ENCODE results near the gene PINLYP.

Gene PINLYP

GRCh38 chr19:43610493-43610892 is 34.9 kb downstream of the PINLYP start:
- no peak overlapping the region for H2AFZ ChIP-seq (ENCODE audit: low read depth)
- no peaks in the 10 kb centered on the region for H3K4me1 ChIP-seq (ENCODE audit: low read depth, poor library complexity, severe bottlenecking)
- no peak overlapping the region for H3K4me3 ChIP-seq (IDR thresholded peaks at IDR 0.05; ENCODE audit: insufficient read depth, low read depth, low read length)
- H3K27ac ChIP-seq, result no peak overlapping the region
- H3K27me3 ChIP-seq (ENCODE audit: insufficient read depth, low read depth), result no peaks in the 10 kb centered on the region
- H4K20me1 ChIP-seq (ENCODE audit: insufficient read depth), result no peaks in the 10 kb centered on the region
- no peak overlapping the region for H3K4me2 ChIP-seq
- no peak overlapping the region for H3K9ac ChIP-seq
- no peaks in the 10 kb centered on the region; the same call in 1 of the 2 replicates for H3K36me3 ChIP-seq (ENCODE audit: insufficient read depth)
- no peaks in the 10 kb centered on the region; the same call in 1 of the 2 replicates for H3K79me2 ChIP-seq (ENCODE audit: insufficient read depth, low read depth)
- TF ChIP-seq CTCF (conservative IDR thresholded peaks at IDR 0.05; ENCODE audit: low read depth, low read length), result no peak

GRCh38 chr19:43611788-43612187 is 36.2 kb downstream of the PINLYP start, which contains the start of gene SRRM5:
Gene SRRM5, plus strand, starts transcription at chr19:43612088. Its CDS starts 34 bp downstream, at chr19:43612122.
- no peak for TF ChIP-seq CTCF (conservative IDR thresholded peaks at IDR 0.05; ENCODE audit: low read depth, low read length)
- Histone ChIP-seq H3K9ac (no peak within 1 kb of the TSS), H3K4me1 (ENCODE audit: low read depth, poor library complexity, severe bottlenecking) (no peaks in the 10 kb centered on the region), H3K4me2 (no peak within 1 kb of the TSS), H4K20me1 (ENCODE audit: insufficient read depth) (no peaks in the 10 kb centered on the region), H3K36me3 (ENCODE audit: insufficient read depth) (no peaks in the 10 kb centered on the region; the same call in 1 of the 2 replicates), H3K4me3 (IDR thresholded peaks at IDR 0.05; ENCODE audit: insufficient read depth, low read depth, low read length) (no peak within 1 kb of the TSS), H3K27me3 (ENCODE audit: insufficient read depth, low read depth) (no peaks in the 10 kb centered on the region), H2AFZ (ENCODE audit: low read depth) (no peak within 1 kb of the TSS), H3K27ac (no peak within 1 kb of the TSS), H3K79me2 (ENCODE audit: insufficient read depth, low read depth) (no peaks in the 10 kb centered on the region; the same call in 1 of the 2 replicates)

- TF ChIP-seq CTCF (conservative IDR thresholded peaks at IDR 0.05; ENCODE audit: low read depth, low read length), result no peak
- Histone ChIP-seq H3K4me2 (no peak overlapping the region), H2AFZ (ENCODE audit: low read depth) (no peak overlapping the region), H3K9ac (no peak overlapping the region), H3K27me3 (ENCODE audit: insufficient read depth, low read depth) (no peaks in the 10 kb centered on the region), H3K36me3 (ENCODE audit: insufficient read depth) (no peaks in the 10 kb centered on the region; the same call in 1 of the 2 replicates), H3K4me3 (IDR thresholded peaks at IDR 0.05; ENCODE audit: insufficient read depth, low read depth, low read length) (no peak overlapping the region), H4K20me1 (ENCODE audit: insufficient read depth) (no peaks in the 10 kb centered on the region), H3K79me2 (ENCODE audit: insufficient read depth, low read depth) (peaks cover 1% of the 10 kb centered on the region; the same call in 1 of the 2 replicates), H3K27ac (no peak overlapping the region), H3K4me1 (ENCODE audit: low read depth, poor library complexity, severe bottlenecking) (no peaks in the 10 kb centered on the region)
Measured at GRCh38 chr19:43612374-43612773, 36.8 kb downstream of the PINLYP start.

GRCh38 chr19:43616306-43616705 is 40.7 kb downstream of the PINLYP start:
- H3K4me2 ChIP-seq, result no peak overlapping the region
- H3K27ac ChIP-seq, result no peak overlapping the region
- TF ChIP-seq CTCF (conservative IDR thresholded peaks at IDR 0.05; ENCODE audit: low read depth, low read length), result no peak

More at GRCh38 chr19:43616306-43616705, 40.7 kb downstream of the PINLYP start:
- H3K9ac ChIP-seq, result no peak overlapping the region
- H3K79me2 ChIP-seq (ENCODE audit: insufficient read depth, low read depth), result peaks cover 13% of the 10 kb centered on the region; the same call in 1 of the 2 replicates
- no peaks in the 10 kb centered on the region; the same call in 1 of the 2 replicates for H3K36me3 ChIP-seq (ENCODE audit: insufficient read depth)
- peaks cover 12% of the 10 kb centered on the region for H3K4me1 ChIP-seq (ENCODE audit: low read depth, poor library complexity, severe bottlenecking)
- no peaks in the 10 kb centered on the region for H3K27me3 ChIP-seq (ENCODE audit: insufficient read depth, low read depth)
- H2AFZ ChIP-seq (ENCODE audit: low read depth), result no peak overlapping the region
- no peaks in the 10 kb centered on the region for H4K20me1 ChIP-seq (ENCODE audit: insufficient read depth)
- no peak overlapping the region for H3K4me3 ChIP-seq (IDR thresholded peaks at IDR 0.05; ENCODE audit: insufficient read depth, low read depth, low read length)

Measured in KMS-11 (cell line).